SK-N-SH (cell line): ENCODE data around the gene USP36. TPM values are rescaled to one million over a fixed set of nuclear protein-coding genes. Genes with fewer than 3 reads are reported as not detected.
A peak's percentile ranks its signal among the peaks of the same experiment; 100 is the strongest.

Experiments used
- CTCF ChIA-PET: fragments of 300-600, 350-600 bp; formaldehyde crosslinking; extraction: SDS; loops from one replicate; lab custom pipeline; 2021; lab: Yijun Ruan, JAX
- POLR2A ChIA-PET: fragments of 350-600 bp; sonication (Branson Sonifier 250); formaldehyde crosslinking; extraction: SDS; loops from one replicate; lab custom pipeline; 2020; ENCODE audit warnings: antibody characterized with exemption, inconsistent platforms; lab: Yijun Ruan, JAX
- DNase-seq: peaks from one replicate; pipeline ENCODE4 v3.0.0; 2012
- H2AFZ ChIP-seq: fragments of 200-600 bp; sonication (generic); 2 replicates; pipeline ENCODE4 v1.8.1; 2016; ENCODE audit warnings: antibody characterized with exemption, mild to moderate bottlenecking, low read depth
- H3F3A ChIP-seq: fragments of 200-600 bp; sonication (generic); replicated peaks from 2 replicates; pipeline ENCODE3; 2016; ENCODE audit warnings: antibody characterized with exemption, mild to moderate bottlenecking; ENCODE audit not compliant: insufficient read depth
- H3K27ac ChIP-seq, 2 experiments: fragments of 200-500 bp in 1 of 2; fragments of 200-600 bp in 1 of 2; sonication (Bioruptor generic) in 1 of 2; sonication (generic), shearing (Covaris generic) in 1 of 2; 2 replicates each; pipeline versions ENCODE4 v1.5.1 to v1.6.1; 2014 to 2016; ENCODE audit warnings: low read depth in 2 of 2, inconsistent platforms in 1 of 2, low read length in 1 of 2, mild to moderate bottlenecking in 1 of 2, mixed read lengths in 1 of 2
- H3K27me3 ChIP-seq: fragments of 200-600 bp; sonication (generic), shearing (Covaris generic); 2 replicates; pipeline ENCODE4 v1.6.1; 2016; ENCODE audit warnings: mixed run types; ENCODE audit not compliant: insufficient read depth
- H3K36me3 ChIP-seq, 2 experiments: fragments of 200-500 bp in 1 of 2; fragments of 200-600 bp in 1 of 2; sonication (Bioruptor generic) in 1 of 2; sonication (generic) in 1 of 2; replicated peaks in 1 of 2; 2 replicates each; pipeline versions ENCODE3 to v1.5.1; 2014 to 2016; ENCODE audit warnings: low read length in 1 of 2, mild to moderate bottlenecking in 1 of 2; ENCODE audit not compliant: insufficient read depth in 2 of 2, control insufficient read depth in 1 of 2
- H3K4me1 ChIP-seq, 2 experiments: fragments of 200-500 bp in 1 of 2; fragments of 200-600 bp in 1 of 2; sonication (Bioruptor generic) in 1 of 2; sonication (generic), shearing (Covaris generic) in 1 of 2; 2 replicates each; pipeline versions ENCODE4 v1.5.1 to v1.6.1; 2014 to 2016; ENCODE audit warnings: low read depth in 1 of 2, low read length in 1 of 2, mixed run types in 1 of 2; ENCODE audit not compliant: insufficient read depth in 2 of 2, control insufficient read depth in 1 of 2
- H3K4me2 ChIP-seq: fragments of 200-600 bp; sonication (generic), shearing (Covaris generic); 2 replicates; pipeline ENCODE4 v1.6.1; 2017; ENCODE audit warnings: mixed run types
- H3K4me3 ChIP-seq, 2 experiments: fragments of 200-500 bp in 1 of 2; fragments of 200-600 bp in 1 of 2; sonication (Bioruptor generic) in 1 of 2; sonication (generic), shearing (Covaris generic) in 1 of 2; 2 replicates each; pipeline versions ENCODE4 v1.5.1 to v1.8.1; 2014 to 2016; ENCODE audit warnings: low read depth in 2 of 2, inconsistent platforms in 1 of 2, low read length in 1 of 2, mild to moderate bottlenecking in 1 of 2, mixed read lengths in 1 of 2, moderate library complexity in 1 of 2
- H3K79me2 ChIP-seq: fragments of 200-600 bp; sonication (generic); 2 replicates; pipeline ENCODE4 v1.8.1; 2017; ENCODE audit warnings: mild to moderate bottlenecking; ENCODE audit not compliant: insufficient read depth
- H3K9ac ChIP-seq: fragments of 200-600 bp; sonication (generic); 2 replicates; pipeline ENCODE4 v1.6.1; 2017; ENCODE audit warnings: mixed run types
- H3K9me2 ChIP-seq: fragments of 200-600 bp; sonication (generic); 2 replicates; pipeline ENCODE4 v1.6.1; 2017; ENCODE audit warnings: mixed run types
- H3K9me3 ChIP-seq: fragments of 200-600 bp; sonication (generic); 2 replicates; pipeline ENCODE4 v1.6.1; 2017; ENCODE audit warnings: mixed run types, mild to moderate bottlenecking, moderate library complexity
- H4K20me1 ChIP-seq: fragments of 200-600 bp; sonication (generic); 2 replicates; pipeline ENCODE4 v1.6.1; 2017; ENCODE audit warnings: mild to moderate bottlenecking, mixed run types; ENCODE audit not compliant: insufficient read depth
- CTCF ChIP-seq: fragments of 200-600 bp; sonication (generic); IDR thresholded peaks from 2 replicates; pipeline ENCODE4 v1.6.1; 2017; ENCODE audit warnings: antibody characterized with exemption, mild to moderate bottlenecking, moderate library complexity
- EP300 ChIP-seq, 2 experiments: IDR thresholded peaks; 2 replicates each; pipeline versions ENCODE4 v1.4.0 to v1.6.1; 2012; ENCODE audit warnings: borderline replicate concordance in 1 of 2, low read depth in 1 of 2, low read length in 1 of 2
- EZH2phosphoT487 ChIP-seq: fragments of 200-600 bp; sonication (generic); IDR thresholded peaks from 2 replicates; pipeline ENCODE4 v1.6.1; 2017; ENCODE audit warnings: low read depth, mixed run types, mild to moderate bottlenecking, antibody characterized with exemption, moderate library complexity, borderline replicate concordance
- FOSL2 ChIP-seq: IDR thresholded peaks from 2 replicates; pipeline ENCODE4 v1.4.0; 2012; ENCODE audit warnings: low read depth, mild to moderate bottlenecking, moderate library complexity, borderline replicate concordance
- GABPA ChIP-seq: IDR thresholded peaks from 2 replicates; pipeline ENCODE4 v1.4.0; 2012; ENCODE audit warnings: low read depth, mild to moderate bottlenecking
- GATA2 ChIP-seq: sonication (generic); formaldehyde crosslinking; IDR thresholded peaks from 2 replicates; pipeline ENCODE4 v1.5.0; 2020; ENCODE audit warnings: mild to moderate bottlenecking, missing genetic modification reagents
- RAD21 ChIP-seq: IDR thresholded peaks from 2 replicates; pipeline ENCODE4 v1.6.1; 2012; ENCODE audit warnings: mild to moderate bottlenecking, low read length
- RCOR1 ChIP-seq: fragments of 150-350 bp; IDR thresholded peaks from 2 replicates; pipeline ENCODE4 v1.6.1; 2017; ENCODE audit warnings: antibody characterized with exemption, low read length
- RFX5 ChIP-seq: IDR thresholded peaks from 2 replicates; pipeline ENCODE4 v1.6.1; 2012; ENCODE audit warnings: mild to moderate bottlenecking, improper control_type of control experiment, low read length
- SMC3 ChIP-seq: IDR thresholded peaks from 2 replicates; pipeline ENCODE4 v1.6.1; 2012; ENCODE audit warnings: low read depth, low read length, improper control_type of control experiment
- TCF12 ChIP-seq: IDR thresholded peaks from 2 replicates; pipeline ENCODE4 v1.4.0; 2012
- WGBS: methylation state at CpG from one replicate; pipeline ENCODE4 v1.1.6; 2017; ENCODE audit warnings: low lambda C conversion rate; 5-methylcytosine and 5-hydroxymethylcytosine counted together
- polyA plus RNA-seq, 3 experiments: library from polyadenylated mRNA; depleted of rRNA; stranded (reverse); fragments of >200 nt; gene quantifications; 2 replicates each; pipeline ENCODE4 v1.2.3, GENCODE V29; 2012

The USP36 gene
- polyA plus RNA-seq, 1 of the 3 experiments (the other 2 are of a cell fraction) = 34.6 TPM

GRCh38 chr17:78865682-78866390 is 25.2 kb upstream of the USP36 start:
- POLR2A ChIA-PET = interaction anchor here (0.6 to 1.6 kb wide), 7 partner anchors 22 to 109 kb away, joined by 3 to 15 read pairs (median 3); no protein-coding TSS in a partner anchor
- 27% methylated on average over 19 of the region's 19 CpGs for WGBS
- peaks cover 10 to 57% of the 10 kb centered on the region in 2 experiments for H3K36me3 ChIP-seq

GRCh38 chr17:78864117-78864516 is 23.5 kb upstream of the USP36 start:
- DNase-seq = no peak
- TF ChIP-seq RCOR1 (no peak), GABPA (no peak), TCF12 (no peak), RFX5 (no peak)
- Histone ChIP-seq H3K9me2 (no peaks in the 10 kb centered on the region), H3K4me1 (peaks cover 3 to 19% of the 10 kb centered on the region in 2 experiments; a peak in 3 of 4 replicates), H3K9ac (no peak overlapping the region), H3K27ac (peak overlapping the region in 1 of 2 experiments; percentile 98; a peak in 1 of 4 replicates), H3K9me3 (no peaks in the 10 kb centered on the region), H3K36me3 (peaks cover 5 to 52% of the 10 kb centered on the region in 2 experiments), H4K20me1 (no peaks in the 10 kb centered on the region; the same call in 1 of the 2 replicates), H3K79me2 (peaks cover 67% of the 10 kb centered on the region), H2AFZ (no peak overlapping the region), H3K27me3 (no peaks in the 10 kb centered on the region), H3K4me2 (no peak overlapping the region), H3F3A (peaks cover 65% of the 10 kb centered on the region), H3K4me3 (no peak overlapping the region)
- 92% methylated on average over 1 of the region's 1 CpG for WGBS
- ChIA-PET POLR2A (no interaction called here), CTCF (interaction anchor here (0.7 to 17.6 kb wide), 6 partner anchors 9 to 104 kb away, joined by 3 to 458 read pairs (median 45); partner anchors contain the start of gene LGALS3BP)

More at GRCh38 chr17:78865682-78866390, 25.2 kb upstream of the USP36 start:
- peaks cover 69% of the 10 kb centered on the region for H3F3A ChIP-seq
- H4K20me1 ChIP-seq = no peaks in the 10 kb centered on the region; the same call in 1 of the 2 replicates
- TF ChIP-seq SMC3 = peak; percentile 95
- peak; percentile 99 for TF ChIP-seq RAD21
- no peak for TF ChIP-seq EZH2phosphoT487
- no peak for TF ChIP-seq FOSL2
- TF ChIP-seq GATA2 (CRISPR knock-in tag) = 0 out of 2 replicates have a peak, but pooled peaks have one; percentile 11
- peak; percentile 48; the same call in 1 of the 2 replicates for TF ChIP-seq RCOR1
- peak; percentile 99 for TF ChIP-seq CTCF
- TF ChIP-seq EP300 (IDR thresholded peaks at IDR 0.05; ENCODE audit: borderline replicate concordance in 1 of 2, low read depth in 1 of 2, low read length in 1 of 2) = peak in 1 of 2 experiments; percentile 28; a peak in 2 of 4 replicates
- no peak overlapping the region for H3K9ac ChIP-seq
- CTCF ChIA-PET = interaction anchor here (0.6 to 17.6 kb wide), 61 partner anchors 11 to 640 kb away, joined by 3 to 458 read pairs (median 5); partner anchors contain the start of genes CEP295NL, CYTH1, LGALS3BP and TIMP2
- peak overlapping the region; percentile 21 to 53; a peak in 2 of 4 replicates for H3K27ac ChIP-seq
- peaks cover 58% of the 10 kb centered on the region for H3K79me2 ChIP-seq
- H3K27me3 ChIP-seq = no peaks in the 10 kb centered on the region
- H3K9me2 ChIP-seq = no peaks in the 10 kb centered on the region
- peaks cover 3 to 19% of the 10 kb centered on the region in 2 experiments; a peak in 3 of 4 replicates for H3K4me1 ChIP-seq
- peak overlapping the region in 1 of 2 experiments; percentile 26; a peak in 1 of 4 replicates for H3K4me3 ChIP-seq
- no peaks in the 10 kb centered on the region for H3K9me3 ChIP-seq
- H2AFZ ChIP-seq = no peak overlapping the region
- peak overlapping the region; percentile 57; the same call in 1 of the 2 replicates for H3K4me2 ChIP-seq
- DNase-seq = peak; percentile 89
